ENCODE measurements around the gene DGUOK. TPM values are rescaled to one million over a fixed set of nuclear protein-coding genes. Genes with fewer than 3 reads are reported as not detected.

Gene DGUOK
- total RNA-seq, 1 donor = 46.0 TPM

DNA sequence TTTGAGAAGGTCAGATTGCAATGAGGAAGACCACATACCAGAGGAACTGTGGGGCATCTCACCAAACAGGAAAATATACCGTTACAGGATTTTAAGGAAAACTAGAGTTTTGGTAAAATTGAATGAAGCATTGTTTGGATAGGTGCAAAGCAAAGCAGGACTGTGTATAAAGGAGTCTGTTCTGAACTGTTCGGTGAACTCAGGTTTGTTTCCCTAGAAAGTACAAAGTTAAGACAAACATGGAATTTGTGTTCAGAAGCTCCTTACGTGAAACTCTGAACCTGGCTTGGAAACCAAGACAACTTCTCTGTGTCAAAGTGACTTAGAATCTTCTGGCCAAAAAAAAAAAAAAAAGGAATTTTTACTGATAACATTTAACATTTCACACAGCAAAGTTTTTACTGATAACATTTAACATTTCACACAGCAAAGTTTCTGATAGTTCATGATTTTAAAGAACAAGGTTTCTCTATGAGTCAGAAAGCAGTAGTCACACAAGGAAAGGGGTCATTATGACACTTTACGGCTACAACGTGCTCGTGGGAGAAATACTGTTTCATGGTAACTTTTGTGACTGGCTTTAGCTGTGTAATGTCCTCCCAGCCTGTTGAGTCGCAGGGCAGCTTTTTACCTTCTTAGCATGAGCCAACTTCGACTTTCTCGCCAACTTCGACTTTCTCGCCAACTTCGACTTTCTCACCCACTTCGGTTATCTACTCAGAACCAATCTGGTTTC, 36.9 kb downstream of the DGUOK start:
- Histone ChIP-seq H3K36me3 (ENCODE audit: insufficient read depth, low read length) (peaks cover 16% of the 10 kb centered on the region), H3K4me1 (ENCODE audit: insufficient read depth, low read length) (no peaks in the 10 kb centered on the region), H3K79me2 (ENCODE audit: insufficient read depth, low read length) (no peaks in the 10 kb centered on the region), H3K9me3 (ENCODE audit: low read depth, low read length) (no peaks in the 10 kb centered on the region), H3K4me2 (ENCODE audit: insufficient read depth, low read length) (no peak overlapping the region), H3K4me3 (ENCODE audit: insufficient read depth, low read length) (no peak overlapping the region), H2AFZ (ENCODE audit: low read length) (no peak overlapping the region), H3K27ac (ENCODE audit: low read depth, low read length) (no peak overlapping the region), H3K27me3 (ENCODE audit: insufficient read depth, low read length) (peaks cover 2% of the 10 kb centered on the region), H4K20me1 (ENCODE audit: insufficient read depth, low read length) (no peaks in the 10 kb centered on the region)
- TF ChIP-seq, protein P1, sequence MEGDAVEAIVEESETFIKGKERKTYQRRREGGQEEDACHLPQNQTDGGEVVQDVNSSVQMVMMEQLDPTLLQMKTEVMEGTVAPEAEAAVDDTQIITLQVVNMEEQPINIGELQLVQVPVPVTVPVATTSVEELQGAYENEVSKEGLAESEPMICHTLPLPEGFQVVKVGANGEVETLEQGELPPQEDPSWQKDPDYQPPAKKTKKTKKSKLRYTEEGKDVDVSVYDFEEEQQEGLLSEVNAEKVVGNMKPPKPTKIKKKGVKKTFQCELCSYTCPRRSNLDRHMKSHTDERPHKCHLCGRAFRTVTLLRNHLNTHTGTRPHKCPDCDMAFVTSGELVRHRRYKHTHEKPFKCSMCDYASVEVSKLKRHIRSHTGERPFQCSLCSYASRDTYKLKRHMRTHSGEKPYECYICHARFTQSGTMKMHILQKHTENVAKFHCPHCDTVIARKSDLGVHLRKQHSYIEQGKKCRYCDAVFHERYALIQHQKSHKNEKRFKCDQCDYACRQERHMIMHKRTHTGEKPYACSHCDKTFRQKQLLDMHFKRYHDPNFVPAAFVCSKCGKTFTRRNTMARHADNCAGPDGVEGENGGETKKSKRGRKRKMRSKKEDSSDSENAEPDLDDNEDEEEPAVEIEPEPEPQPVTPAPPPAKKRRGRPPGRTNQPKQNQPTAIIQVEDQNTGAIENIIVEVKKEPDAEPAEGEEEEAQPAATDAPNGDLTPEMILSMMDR (IDR thresholded peaks at IDR 0.05; ENCODE audit: extremely low read depth, low read depth, low read length) = no peak
- no peak for DNase-seq (ENCODE audit: insufficient read length, low spot score, missing footprints)

DNA sequence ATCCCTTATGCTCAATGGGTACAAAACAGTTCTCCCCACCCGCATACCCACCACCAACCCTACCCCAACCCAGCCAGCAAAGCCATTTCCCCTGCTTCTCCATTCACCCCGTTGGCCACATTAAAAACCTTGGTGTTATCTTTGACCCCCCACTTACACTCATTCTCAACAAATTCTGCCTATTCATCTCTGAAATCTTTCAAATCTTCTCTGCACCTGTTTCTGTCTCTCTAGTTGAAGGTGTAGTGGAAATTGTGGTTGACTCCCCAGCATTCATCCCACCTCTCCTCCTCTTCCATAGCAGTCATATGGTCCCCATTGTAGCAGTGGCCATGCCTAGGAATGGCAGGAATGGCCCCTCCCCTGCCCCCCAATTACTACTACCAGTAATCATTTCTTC, 37.5 kb downstream of the DGUOK start:
- Histone ChIP-seq H4K20me1 (ENCODE audit: insufficient read depth, low read length) (no peaks in the 10 kb centered on the region), H3K79me2 (ENCODE audit: insufficient read depth, low read length) (no peaks in the 10 kb centered on the region), H3K27ac (ENCODE audit: low read depth, low read length) (no peak overlapping the region), H2AFZ (ENCODE audit: low read length) (no peak overlapping the region), H3K4me2 (ENCODE audit: insufficient read depth, low read length) (no peak overlapping the region), H3K4me3 (ENCODE audit: insufficient read depth, low read length) (no peak overlapping the region), H3K9me3 (ENCODE audit: low read depth, low read length) (no peaks in the 10 kb centered on the region), H3K36me3 (ENCODE audit: insufficient read depth, low read length) (peaks cover 10% of the 10 kb centered on the region), H3K4me1 (ENCODE audit: insufficient read depth, low read length) (no peaks in the 10 kb centered on the region), H3K27me3 (ENCODE audit: insufficient read depth, low read length) (peaks cover 2% of the 10 kb centered on the region)
- TF ChIP-seq, protein P1 (IDR thresholded peaks at IDR 0.05; ENCODE audit: extremely low read depth, low read depth, low read length) = no peak
- no peak for DNase-seq (ENCODE audit: insufficient read length, low spot score, missing footprints)

DNA sequence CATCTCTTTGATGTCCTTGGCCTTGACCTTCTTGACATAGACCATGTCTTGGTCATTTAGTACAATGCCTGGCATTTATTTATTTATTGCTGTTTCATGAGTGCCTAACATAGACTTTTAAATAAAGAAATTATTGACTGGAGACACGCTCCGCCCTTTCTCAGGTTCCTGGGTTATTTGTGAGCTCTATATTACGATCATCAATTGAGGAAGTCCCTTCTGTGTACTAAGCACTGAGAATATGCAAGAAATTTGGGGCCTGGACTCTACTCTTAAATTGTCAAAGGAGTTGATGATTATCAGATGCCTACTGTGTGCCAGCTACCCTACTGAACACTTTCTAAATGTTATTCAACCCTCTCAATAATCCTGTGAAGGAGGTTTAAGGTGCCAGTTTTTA, 38.4 kb downstream of the DGUOK start:
- DNase-seq (ENCODE audit: insufficient read length, low spot score, missing footprints) = peak; percentile 51
- Histone ChIP-seq H3K36me3 (ENCODE audit: insufficient read depth, low read length) (peaks cover 3% of the 10 kb centered on the region), H4K20me1 (ENCODE audit: insufficient read depth, low read length) (no peaks in the 10 kb centered on the region), H2AFZ (ENCODE audit: low read length) (no peak overlapping the region), H3K4me2 (ENCODE audit: insufficient read depth, low read length) (no peak overlapping the region), H3K4me3 (ENCODE audit: insufficient read depth, low read length) (no peak overlapping the region), H3K9me3 (ENCODE audit: low read depth, low read length) (no peaks in the 10 kb centered on the region), H3K79me2 (ENCODE audit: insufficient read depth, low read length) (no peaks in the 10 kb centered on the region), H3K27ac (ENCODE audit: low read depth, low read length) (no peak overlapping the region), H3K4me1 (ENCODE audit: insufficient read depth, low read length) (no peaks in the 10 kb centered on the region), H3K27me3 (ENCODE audit: insufficient read depth, low read length) (peaks cover 2% of the 10 kb centered on the region)
- TF ChIP-seq, protein P1 (IDR thresholded peaks at IDR 0.05; ENCODE audit: extremely low read depth, low read depth, low read length) = no peak

DNA sequence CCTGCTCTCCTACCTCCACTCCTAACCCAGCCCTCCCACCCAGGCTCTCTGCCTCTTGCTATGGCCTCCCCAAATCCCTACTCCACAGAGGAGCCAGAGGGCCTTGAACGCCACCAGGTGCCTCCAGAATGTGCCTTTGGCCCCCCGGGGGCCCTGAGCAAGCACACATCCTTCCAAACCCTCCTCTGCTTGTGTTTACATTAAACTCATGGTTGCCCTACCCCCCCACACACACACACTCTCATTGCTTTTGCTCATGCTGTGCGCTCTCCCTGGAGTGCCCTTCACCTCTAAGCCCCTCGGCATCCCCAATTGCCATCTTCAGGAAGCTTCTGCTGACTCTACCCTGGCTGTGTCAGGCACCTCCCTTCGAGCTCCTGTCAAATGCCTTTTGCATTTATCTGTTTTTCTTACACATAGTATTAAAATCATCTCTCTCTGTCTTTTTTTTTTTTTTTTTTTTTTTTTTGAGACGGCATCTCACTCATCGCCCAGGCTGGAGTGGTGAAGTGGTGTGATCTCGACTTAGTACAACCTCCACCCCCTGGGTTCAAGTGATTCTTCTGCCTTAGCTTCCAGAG, 41.8 kb downstream of the DGUOK start:
- H3K27me3 ChIP-seq (ENCODE audit: insufficient read depth, low read length) = peaks cover 5% of the 10 kb centered on the region
- H3K27ac ChIP-seq (ENCODE audit: low read depth, low read length) = no peak overlapping the region
- DNase-seq (ENCODE audit: insufficient read length, low spot score, missing footprints) = no peak
- no peak overlapping the region for H3K4me2 ChIP-seq (ENCODE audit: insufficient read depth, low read length)
- TF ChIP-seq, protein P1 (IDR thresholded peaks at IDR 0.05; ENCODE audit: extremely low read depth, low read depth, low read length) = no peak
- H2AFZ ChIP-seq (ENCODE audit: low read length) = no peak overlapping the region
- no peaks in the 10 kb centered on the region for H3K9me3 ChIP-seq (ENCODE audit: low read depth, low read length)
- H4K20me1 ChIP-seq (ENCODE audit: insufficient read depth, low read length) = no peaks in the 10 kb centered on the region
- H3K36me3 ChIP-seq (ENCODE audit: insufficient read depth, low read length) = no peaks in the 10 kb centered on the region
- H3K4me1 ChIP-seq (ENCODE audit: insufficient read depth, low read length) = peaks cover 6% of the 10 kb centered on the region
- H3K4me3 ChIP-seq (ENCODE audit: insufficient read depth, low read length) = no peak overlapping the region
- H3K79me2 ChIP-seq (ENCODE audit: insufficient read depth, low read length) = no peaks in the 10 kb centered on the region
